Measurements from ENCODE around the gene EXOC4. TPM values are rescaled to one million over a fixed set of nuclear protein-coding genes. Genes with fewer than 3 reads are reported as not detected.

EXOC4 gene
- total and polyA plus RNA-seq, 2 of the 13 experiments (the other 11 are each of a cell fraction or from before 2014, with no cell fraction given), result 22.5 to 39.0 TPM

DNA sequence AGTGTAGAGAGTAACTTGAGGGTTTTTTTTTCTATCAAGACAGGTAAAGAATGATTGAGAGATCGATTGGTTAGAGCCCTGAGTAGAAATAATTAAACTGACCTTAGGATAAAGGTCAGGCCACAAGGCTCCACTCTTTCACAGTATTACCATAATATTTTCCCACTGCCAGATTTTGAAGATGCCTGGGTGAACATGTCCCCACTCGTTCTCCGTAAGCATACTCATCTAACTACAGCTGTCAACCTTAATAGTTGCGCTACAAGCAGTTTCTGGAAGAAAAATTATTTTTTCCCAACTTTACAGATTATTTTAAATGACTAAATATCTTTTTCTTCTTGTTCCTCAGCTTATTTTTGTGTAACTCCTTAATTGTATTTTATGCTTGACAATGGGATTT is 671.1 kb downstream of the EXOC4 start:
- H3K4me3 ChIP-seq (replicated peaks in 1 of 3; ENCODE audit: insufficient read depth in 1 of 3, low read depth in 2 of 3, low read length in 3 of 3), result no peak overlapping the region
- CTCF ChIA-PET (ENCODE audit: low intra/inter-chr PET ratio, low total read pairs), result no interaction called here
- in situ Hi-C loops (cut with HindIII; ENCODE audit: extremely low pct_ligation_motif_present, low pct_unique_long_range_greater_than_20kb) (no loop called here), intact Hi-C loops (cut with micrococcal nuclease; ENCODE audit: unreplicated experiment) (no loop called here)
- no TSS peak for BruUV-seq (replicated peaks)
- no peak for ATAC-seq
- H4K20me1 ChIP-seq (ENCODE audit: insufficient read depth, low read length), result no peaks in the 10 kb centered on the region
- no peak overlapping the region for H3K27ac ChIP-seq (ENCODE audit: extremely low read length, insufficient read depth, low read length)
- TF ChIP-seq ERF (CRISPR knock-in tag; IDR thresholded peaks at IDR 0.05) (no peak), RBFOX2 (IDR thresholded peaks at IDR 0.05; ENCODE audit: low read depth, low read length) (no peak), ZNF329 (CRISPR knock-in tag; IDR thresholded peaks at IDR 0.05; ENCODE audit: low read depth) (no peak), ZNF720 (CRISPR knock-in tag; IDR thresholded peaks at IDR 0.05) (no peak), HOXA9 (CRISPR knock-in tag; IDR thresholded peaks at IDR 0.05; ENCODE audit: borderline replicate concordance) (no peak), ZNF558 (CRISPR knock-in tag; IDR thresholded peaks at IDR 0.05; ENCODE audit: borderline replicate concordance) (no peak), PHB2 (IDR thresholded peaks at IDR 0.05; ENCODE audit: partially characterized antibody) (no peak), POLR2A (IDR thresholded peaks at IDR 0.05; ENCODE audit: insufficient read depth in 1 of 2, low read depth in 2 of 2, low read length in 2 of 2) (no peak), FOXK1 (CRISPR knock-in tag; IDR thresholded peaks at IDR 0.05; ENCODE audit: borderline replicate concordance, low read depth) (no peak), ZC3H13 (CRISPR knock-in tag; IDR thresholded peaks at IDR 0.05) (no peak), SALL1 (CRISPR knock-in tag; IDR thresholded peaks at IDR 0.05) (no peak), ZC3H4 (CRISPR knock-in tag; IDR thresholded peaks at IDR 0.05; ENCODE audit: borderline replicate concordance) (no peak)
- H3K4me1 ChIP-seq (ENCODE audit: insufficient read depth, low read length), result no peaks in the 10 kb centered on the region
- H3K36me3 ChIP-seq (replicated peaks in 1 of 2; ENCODE audit: control insufficient read depth in 1 of 2, insufficient read depth in 2 of 2, low read length in 2 of 2), result no peaks in the 10 kb centered on the region
- H3K9me3 ChIP-seq (ENCODE audit: low read length), result peaks cover 12% of the 10 kb centered on the region
- POLR2A ChIA-PET, result no interaction called here
- 87% methylated on average over 4 of the region's 4 CpGs for WGBS (ENCODE audit: low lambda C conversion rate)
- no peaks in the 10 kb centered on the region for H3K27me3 ChIP-seq (ENCODE audit: control insufficient read depth in 1 of 2, insufficient read depth in 2 of 2, low read length in 2 of 2)
- FAIRE-seq, result no peak
- no peak for DNase-seq (ENCODE audit: low spot score)
- H2AFZ ChIP-seq (ENCODE audit: low read length), result no peak overlapping the region
- no peaks in the 10 kb centered on the region for H3K79me2 ChIP-seq (ENCODE audit: insufficient read depth, low read length)
- H3K4me2 ChIP-seq (ENCODE audit: low read depth, low read length), result no peak overlapping the region
- no peak overlapping the region for H3K9ac ChIP-seq (ENCODE audit: insufficient read depth, low read depth, low read length)

DNA sequence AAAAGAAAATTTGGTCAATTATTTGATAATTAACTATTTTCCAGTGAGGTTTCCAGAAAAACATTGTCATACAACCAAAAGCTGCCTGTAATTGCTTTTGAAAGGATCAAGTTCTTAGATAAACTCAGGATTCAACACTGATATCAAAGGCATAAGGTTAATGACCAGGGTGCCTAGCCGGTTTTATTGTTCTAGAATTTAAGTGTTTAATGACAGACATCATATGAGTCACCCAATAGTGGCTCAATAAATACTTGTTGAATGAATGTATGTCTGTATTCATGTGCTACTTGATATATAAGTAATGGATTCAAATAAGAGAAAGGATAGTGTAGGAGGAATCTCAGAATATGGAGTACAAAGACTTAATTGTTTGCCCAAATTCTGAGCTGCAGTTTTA is 678.2 kb downstream of the EXOC4 start:
- FAIRE-seq, result no peak
- TF ChIP-seq TIGD3 (CRISPR knock-in tag; IDR thresholded peaks at IDR 0.05; ENCODE audit: borderline replicate concordance) (no peak), ZBTB14 (CRISPR knock-in tag; IDR thresholded peaks at IDR 0.05) (no peak), ZNF263 (CRISPR knock-in tag; IDR thresholded peaks at IDR 0.05) (no peak), SMARCE1 (IDR thresholded peaks at IDR 0.05; ENCODE audit: borderline replicate concordance) (no peak), ZNF205 (CRISPR knock-in tag; IDR thresholded peaks at IDR 0.05) (no peak)
- TF ChIP-seq, protein P1, sequence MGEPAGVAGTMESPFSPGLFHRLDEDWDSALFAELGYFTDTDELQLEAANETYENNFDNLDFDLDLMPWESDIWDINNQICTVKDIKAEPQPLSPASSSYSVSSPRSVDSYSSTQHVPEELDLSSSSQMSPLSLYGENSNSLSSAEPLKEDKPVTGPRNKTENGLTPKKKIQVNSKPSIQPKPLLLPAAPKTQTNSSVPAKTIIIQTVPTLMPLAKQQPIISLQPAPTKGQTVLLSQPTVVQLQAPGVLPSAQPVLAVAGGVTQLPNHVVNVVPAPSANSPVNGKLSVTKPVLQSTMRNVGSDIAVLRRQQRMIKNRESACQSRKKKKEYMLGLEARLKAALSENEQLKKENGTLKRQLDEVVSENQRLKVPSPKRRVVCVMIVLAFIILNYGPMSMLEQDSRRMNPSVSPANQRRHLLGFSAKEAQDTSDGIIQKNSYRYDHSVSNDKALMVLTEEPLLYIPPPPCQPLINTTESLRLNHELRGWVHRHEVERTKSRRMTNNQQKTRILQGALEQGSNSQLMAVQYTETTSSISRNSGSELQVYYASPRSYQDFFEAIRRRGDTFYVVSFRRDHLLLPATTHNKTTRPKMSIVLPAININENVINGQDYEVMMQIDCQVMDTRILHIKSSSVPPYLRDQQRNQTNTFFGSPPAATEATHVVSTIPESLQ (CRISPR knock-in tag; conservative IDR thresholded peaks at IDR 0.05), result no peak

More for the DNA sequence above, 678.2 kb downstream of the EXOC4 start:
- no peak overlapping the region for H3K9ac ChIP-seq (ENCODE audit: insufficient read depth, low read depth, low read length)
- no TSS peak for BruUV-seq (replicated peaks)
- no peaks in the 10 kb centered on the region for H4K20me1 ChIP-seq (ENCODE audit: insufficient read depth, low read length)
- no peaks in the 10 kb centered on the region for H3K27me3 ChIP-seq (ENCODE audit: control insufficient read depth in 1 of 2, insufficient read depth in 2 of 2, low read length in 2 of 2)
- ChIA-PET POLR2A (no interaction called here), CTCF (ENCODE audit: low intra/inter-chr PET ratio, low total read pairs) (no interaction called here)
- H3K9me3 ChIP-seq (ENCODE audit: low read length), result no peaks in the 10 kb centered on the region
- H3K4me3 ChIP-seq (replicated peaks in 1 of 3; ENCODE audit: insufficient read depth in 1 of 3, low read depth in 2 of 3, low read length in 3 of 3), result no peak overlapping the region
- DNase-seq (ENCODE audit: low spot score) (no peak), ATAC-seq (no peak)
- no peak overlapping the region for H3K27ac ChIP-seq (ENCODE audit: extremely low read length, insufficient read depth, low read length)
- H3K4me2 ChIP-seq (ENCODE audit: low read depth, low read length), result no peak overlapping the region
- no peak overlapping the region for H2AFZ ChIP-seq (ENCODE audit: low read length)
- no peaks in the 10 kb centered on the region for H3K79me2 ChIP-seq (ENCODE audit: insufficient read depth, low read length)
- 85% methylated on average over 1 of the region's 1 CpG for whole genome bisulfite sequencing (ENCODE audit: low lambda C conversion rate)
- intact Hi-C loops (cut with micrococcal nuclease; ENCODE audit: unreplicated experiment) (no loop called here), in situ Hi-C loops (cut with HindIII; ENCODE audit: extremely low pct_ligation_motif_present, low pct_unique_long_range_greater_than_20kb) (no loop called here)
- H3K36me3 ChIP-seq (replicated peaks in 1 of 2; ENCODE audit: control insufficient read depth in 1 of 2, insufficient read depth in 2 of 2, low read length in 2 of 2), result no peaks in the 10 kb centered on the region
- H3K4me1 ChIP-seq (ENCODE audit: insufficient read depth, low read length), result no peaks in the 10 kb centered on the region

Measured in HepG2 (cell line).